SJSA1 (cell line): Measurements from ENCODE around the gene AKAP12. TPM values are rescaled to one million over a fixed set of nuclear protein-coding genes. Genes with fewer than 3 reads are reported as not detected.

Experiments used
- DNase-seq, 2 experiments: peaks; one replicate each; pipeline ENCODE4 v3.0.0-alpha.2; 2015 to 2020; ENCODE audit warnings: low spot score in 2 of 2, low read depth in 1 of 2
- H3K27ac ChIP-seq: fragments of 250-450 bp; sonication (Bioruptor Pico); 2 replicates; pipeline ENCODE4 v1.5.1; 2020; ENCODE audit warnings: mild to moderate bottlenecking, moderate library complexity
- H3K27me3 ChIP-seq: fragments of 250-450 bp; sonication (Bioruptor Pico); replicated peaks from 2 replicates; pipeline ENCODE4 v1.5.1; 2020; ENCODE audit warnings: mild to moderate bottlenecking, moderate library complexity
- H3K36me3 ChIP-seq: fragments of 250-450 bp; sonication (Bioruptor Pico); 2 replicates; pipeline ENCODE4 v1.5.1; 2020; ENCODE audit warnings: mild to moderate bottlenecking
- H3K4me1 ChIP-seq: fragments of 250-450 bp; sonication (Bioruptor Pico); replicated peaks from 2 replicates; pipeline ENCODE4 v1.6.1; 2021; ENCODE audit warnings: mild to moderate bottlenecking
- H3K4me3 ChIP-seq: fragments of 250-450 bp; sonication (Bioruptor Pico); 2 replicates; pipeline ENCODE4 v1.5.1; 2020; ENCODE audit warnings: mild to moderate bottlenecking
- H3K9me3 ChIP-seq: fragments of 250-450 bp; sonication (Bioruptor Pico); replicated peaks from 2 replicates; pipeline ENCODE4 v1.5.1; 2020; ENCODE audit warnings: mild to moderate bottlenecking
- total RNA-seq: library from RNA; depleted of rRNA; stranded (reverse); fragments of >200 nt; shearing (Covaris generic); gene quantifications from 2 replicates; pipeline ENCODE4 v1.2.3, GENCODE V29; 2014

Gene AKAP12
- total RNA-seq, 1 experiment from 2014 or later, result 5.9 TPM

DNA sequence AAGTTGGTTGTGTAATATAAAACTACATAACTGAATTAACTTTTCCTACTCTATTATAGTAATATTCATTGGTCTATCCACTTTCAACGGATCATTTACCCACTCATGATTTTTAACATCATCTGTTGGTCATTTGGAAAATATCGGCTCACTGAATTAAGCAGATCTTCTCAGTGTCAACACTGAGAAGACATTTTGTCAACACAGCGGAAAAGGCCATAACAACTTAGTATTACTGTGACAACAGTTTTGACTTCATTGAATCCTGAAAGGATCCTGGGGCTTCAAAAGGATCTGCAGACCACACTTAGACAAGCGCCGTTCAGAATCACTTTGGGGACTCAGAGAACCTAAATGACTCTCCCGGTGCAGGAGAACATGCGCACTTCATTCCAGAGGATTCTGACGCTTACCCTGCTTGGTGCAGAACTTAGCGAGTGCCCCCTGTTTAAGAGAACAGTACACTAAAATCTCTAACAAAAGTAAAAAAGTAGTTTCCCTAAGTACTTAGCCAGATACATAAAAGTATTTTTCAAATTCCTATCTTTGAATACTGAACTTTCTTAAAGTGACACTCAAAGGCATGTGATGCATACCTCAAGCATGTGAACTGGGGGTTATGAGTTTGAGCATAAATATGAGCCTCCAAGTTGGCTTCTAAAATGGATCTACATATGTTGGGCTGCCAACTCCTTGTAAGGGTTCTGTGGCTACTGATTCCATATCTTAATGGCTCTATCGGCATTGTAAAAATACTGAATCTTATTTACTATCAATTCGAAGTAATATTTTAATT, 147.6 kb downstream of the AKAP12 start:
- no peak for DNase-seq
- Histone ChIP-seq H3K9me3 (peaks cover 4% of the 10 kb centered on the region; the same call in 1 of the 2 replicates), H3K4me3 (no peak overlapping the region), H3K27me3 (no peaks in the 10 kb centered on the region), H3K36me3 (peaks cover 22% of the 10 kb centered on the region), H3K4me1 (peaks cover 24% of the 10 kb centered on the region), H3K27ac (no peak overlapping the region)

DNA sequence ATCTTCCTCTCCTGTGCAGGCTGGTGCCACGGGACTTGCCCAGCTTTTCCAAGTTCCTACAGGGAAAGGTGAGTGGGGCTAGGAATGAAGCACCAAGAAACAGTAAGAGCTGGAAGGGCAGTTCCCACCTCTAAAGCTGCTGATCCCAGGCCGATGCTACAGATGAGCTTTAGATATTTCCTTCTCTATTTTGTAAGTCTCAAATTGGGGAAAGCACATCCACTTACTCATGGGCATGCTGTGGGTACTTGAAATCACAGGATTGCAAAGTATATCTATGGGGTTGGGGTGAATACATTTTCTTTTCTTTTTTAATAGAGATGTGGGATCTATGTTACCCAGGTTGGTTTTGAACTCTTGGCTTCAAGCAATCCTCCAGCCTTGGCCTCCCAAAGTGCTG, 148.5 kb downstream of the AKAP12 start:
- no peak for DNase-seq
- Histone ChIP-seq H3K4me1 (peaks cover 31% of the 10 kb centered on the region), H3K9me3 (peaks cover 4% of the 10 kb centered on the region; the same call in 1 of the 2 replicates), H3K4me3 (no peak overlapping the region), H3K27me3 (no peaks in the 10 kb centered on the region), H3K27ac (no peak overlapping the region), H3K36me3 (peaks cover 30% of the 10 kb centered on the region)

DNA sequence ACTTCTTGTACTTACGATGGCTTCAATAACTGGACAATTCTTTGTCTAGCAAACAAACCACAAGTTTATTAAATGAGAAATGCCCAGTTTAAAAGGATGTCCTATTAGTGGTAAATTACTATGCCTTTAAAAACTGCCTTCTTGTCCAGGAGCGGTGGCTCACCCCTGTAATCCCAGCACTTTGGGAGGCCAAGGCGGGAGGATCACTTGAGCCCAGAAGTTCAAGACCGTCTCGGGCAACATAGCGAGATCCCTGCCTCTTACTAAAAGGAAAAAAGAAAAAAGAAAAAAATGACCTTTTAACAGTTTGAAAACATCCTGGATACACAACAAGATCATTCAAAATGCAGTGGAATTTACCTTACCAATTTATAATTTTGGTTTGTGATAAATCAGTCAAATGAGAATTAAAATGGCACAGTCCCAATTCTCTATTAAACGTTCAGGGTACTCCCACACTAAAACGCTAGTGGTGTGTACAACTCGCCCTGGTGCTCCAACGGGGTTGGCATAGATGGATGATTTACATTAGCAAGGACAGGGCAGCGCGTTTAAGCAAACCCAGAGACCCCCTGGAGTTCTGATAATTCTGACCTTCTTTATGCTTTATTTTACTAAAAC, 149.3 kb downstream of the AKAP12 start:
- H3K4me1 ChIP-seq, result peaks cover 31% of the 10 kb centered on the region
- DNase-seq, result no peak
- H3K9me3 ChIP-seq, result peaks cover 4% of the 10 kb centered on the region; the same call in 1 of the 2 replicates
- peak overlapping the region; percentile 93 for H3K27ac ChIP-seq
- peak overlapping the region; percentile 98 for H3K4me3 ChIP-seq
- H3K36me3 ChIP-seq, result peaks cover 32% of the 10 kb centered on the region
- H3K27me3 ChIP-seq, result no peaks in the 10 kb centered on the region

DNA sequence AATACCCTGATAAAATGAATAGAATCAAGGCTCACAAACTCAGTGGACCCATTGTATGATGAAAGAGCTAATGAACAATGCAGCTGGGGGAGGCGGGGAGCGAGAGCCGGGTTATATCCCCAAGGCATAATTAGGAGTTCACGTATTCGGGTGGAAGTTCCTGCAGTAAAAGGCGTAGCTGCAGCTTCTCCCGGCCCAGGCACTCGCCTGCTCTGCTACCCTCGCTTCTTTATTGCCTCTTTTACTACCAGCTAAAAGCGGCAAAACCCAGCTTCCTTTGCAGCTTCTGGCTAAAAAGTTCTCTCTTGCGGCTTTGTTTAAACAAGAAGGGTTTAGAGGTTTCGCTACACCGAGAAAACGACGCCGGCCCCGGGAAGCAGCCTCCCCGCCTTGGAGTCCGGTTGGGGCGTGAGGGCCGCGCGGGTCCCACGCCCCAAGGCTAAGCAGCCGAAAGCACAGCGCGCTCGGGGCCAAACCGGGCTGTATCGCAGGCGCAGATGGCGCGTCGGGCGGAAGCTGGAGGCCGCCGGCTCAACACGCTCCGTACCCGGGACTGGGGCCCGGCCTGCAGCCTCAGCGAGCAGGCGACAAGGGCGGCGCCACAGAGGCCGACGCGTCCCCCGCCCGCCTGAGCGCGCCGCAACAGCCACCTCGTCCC, 150.0 kb downstream of the AKAP12 start:
- Histone ChIP-seq H3K4me3 (peak overlapping the region; percentile 98), H3K36me3 (peaks cover 25% of the 10 kb centered on the region), H3K9me3 (peaks cover 4% of the 10 kb centered on the region; the same call in 1 of the 2 replicates), H3K27ac (peak overlapping the region; percentile 93), H3K4me1 (peaks cover 31% of the 10 kb centered on the region), H3K27me3 (no peaks in the 10 kb centered on the region)
- peak; percentile 62 to 83 for DNase-seq

DNA sequence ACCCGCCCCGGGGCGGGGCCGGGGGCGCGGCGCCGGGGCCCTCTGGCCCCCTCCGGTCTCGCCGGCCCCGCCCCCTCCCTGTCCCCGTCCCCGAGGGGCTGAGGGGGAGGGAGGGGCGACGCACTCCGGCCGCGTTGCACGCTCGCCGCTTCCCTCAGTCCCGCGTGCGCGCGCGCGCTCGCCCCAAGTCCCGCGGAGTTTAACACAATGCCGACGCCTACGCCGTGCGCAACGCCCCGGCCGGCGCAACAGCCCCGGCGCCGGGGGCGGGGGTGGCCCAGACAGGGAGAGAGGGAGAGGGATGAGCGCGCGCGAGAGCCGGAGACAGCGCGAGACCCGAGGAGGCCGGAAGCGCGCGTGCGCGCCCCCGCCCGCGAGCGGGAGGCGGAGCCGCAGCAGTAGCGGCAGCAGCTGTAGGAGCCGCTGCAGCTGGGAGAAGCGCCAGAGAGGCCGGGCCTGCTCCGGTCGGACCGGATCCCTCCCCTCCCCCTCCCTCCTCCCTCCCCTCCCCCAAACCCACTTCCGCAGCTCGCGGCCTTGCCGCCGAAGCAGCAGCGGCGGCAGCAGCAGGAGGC, 150.6 kb downstream of the AKAP12 start:
- Histone ChIP-seq H3K4me1 (peaks cover 31% of the 10 kb centered on the region), H3K36me3 (peaks cover 31% of the 10 kb centered on the region), H3K4me3 (peak overlapping the region; percentile 98), H3K27ac (peak overlapping the region; percentile 94), H3K9me3 (peaks cover 4% of the 10 kb centered on the region; the same call in 1 of the 2 replicates), H3K27me3 (no peaks in the 10 kb centered on the region)
- peak; percentile 98 to 100 for DNase-seq

DNA sequence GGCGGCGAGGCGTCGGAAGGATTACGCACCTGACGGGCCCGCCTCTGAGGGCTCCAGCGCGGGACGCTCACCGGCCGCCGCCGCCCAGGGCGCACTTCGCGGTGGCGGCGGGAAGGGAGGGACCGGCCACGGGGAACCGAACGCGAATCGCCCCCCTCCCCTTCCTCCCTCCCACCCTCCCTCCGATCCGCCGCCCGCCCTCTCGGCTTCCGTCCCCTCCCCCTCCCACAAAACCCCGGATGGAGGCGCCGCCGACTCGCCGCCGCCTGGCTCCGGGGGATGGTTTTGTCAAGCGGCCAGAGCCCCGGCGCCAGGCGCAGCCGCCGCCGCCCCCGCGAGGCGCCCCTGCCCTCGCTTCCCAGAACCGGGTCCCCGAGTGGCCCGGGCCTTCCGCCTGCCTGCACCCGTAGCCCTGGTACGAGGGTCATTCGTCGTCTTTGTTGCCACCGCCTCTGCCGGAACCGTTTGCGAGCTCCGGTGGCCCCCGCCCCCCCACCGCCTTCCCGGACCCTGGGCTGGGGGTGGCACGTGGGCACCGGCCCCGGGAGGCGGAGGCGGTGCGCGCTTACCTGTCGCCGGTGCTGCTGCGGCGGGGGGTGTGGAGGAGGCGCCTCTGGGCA, 151.2 kb downstream of the AKAP12 start:
- peak; percentile 76 to 84 for DNase-seq
- Histone ChIP-seq H3K9me3 (peaks cover 4% of the 10 kb centered on the region; the same call in 1 of the 2 replicates), H3K27ac (peak overlapping the region; percentile 94), H3K36me3 (peaks cover 33% of the 10 kb centered on the region), H3K27me3 (no peaks in the 10 kb centered on the region), H3K4me1 (peaks cover 31% of the 10 kb centered on the region), H3K4me3 (peak overlapping the region; percentile 98)

DNA sequence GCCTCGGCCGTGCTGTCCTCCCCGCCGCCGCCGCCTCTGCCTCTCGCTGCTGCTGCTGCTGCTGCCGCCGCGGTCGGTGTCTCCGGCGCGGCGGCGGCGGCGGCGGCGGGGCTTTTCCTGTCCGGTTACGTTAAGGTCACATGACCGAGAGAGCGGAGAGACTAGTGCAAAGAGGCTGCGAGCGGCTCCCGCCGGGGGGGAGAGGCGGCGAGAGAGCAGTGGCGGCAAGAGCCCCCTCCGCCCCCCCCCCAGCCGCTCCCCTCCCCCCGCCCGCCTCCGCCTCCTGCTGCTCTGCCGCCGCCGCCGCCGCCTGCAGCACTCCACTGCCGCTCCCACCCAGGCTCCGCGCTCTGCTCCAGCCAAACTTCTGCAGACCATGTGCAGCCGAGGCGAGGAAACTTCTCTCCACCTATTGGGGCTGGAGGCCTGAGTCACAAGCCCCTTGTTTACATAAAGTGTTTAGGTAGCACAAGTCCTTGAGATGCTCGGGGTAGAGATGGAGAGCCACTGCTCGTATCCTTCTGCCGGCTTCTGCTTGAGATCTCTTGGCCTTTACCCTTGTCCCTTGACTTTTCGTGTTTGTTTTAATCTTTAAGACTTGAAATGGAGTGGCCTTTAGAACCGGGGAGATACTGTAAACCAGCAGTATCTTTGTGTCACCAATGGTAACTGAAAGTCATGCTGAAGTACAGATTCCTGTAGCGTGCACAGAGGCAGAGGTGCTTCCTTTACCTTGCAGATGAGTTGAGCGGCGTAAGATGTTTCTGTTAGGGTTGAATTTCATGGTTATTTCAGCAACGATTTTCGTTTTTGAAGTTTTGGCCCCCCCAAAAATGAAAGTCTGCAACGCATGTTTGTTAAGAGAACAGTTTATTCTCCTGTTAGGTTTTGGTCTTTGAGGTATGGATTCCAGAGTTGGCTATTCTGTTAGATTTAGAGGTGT, 152.0 kb downstream of the AKAP12 start, which contains the start of gene ZBTB2:
ZBTB2 (minus strand) TSS at position 89 of the 943 bp plus-strand sequence. CDS start 17,922 bp downstream, outside the sequence.
- Histone ChIP-seq H3K36me3 (peaks cover 36% of the 10 kb centered on the region), H3K27ac (peak within 1 kb of the TSS; percentile 94), H3K4me3 (peak within 1 kb of the TSS; percentile 98), H3K27me3 (no peaks in the 10 kb centered on the region), H3K9me3 (peaks cover 4% of the 10 kb centered on the region; the same call in 1 of the 2 replicates), H3K4me1 (peaks cover 31% of the 10 kb centered on the region)
- peak; percentile 69 to 87 for DNase-seq

DNA sequence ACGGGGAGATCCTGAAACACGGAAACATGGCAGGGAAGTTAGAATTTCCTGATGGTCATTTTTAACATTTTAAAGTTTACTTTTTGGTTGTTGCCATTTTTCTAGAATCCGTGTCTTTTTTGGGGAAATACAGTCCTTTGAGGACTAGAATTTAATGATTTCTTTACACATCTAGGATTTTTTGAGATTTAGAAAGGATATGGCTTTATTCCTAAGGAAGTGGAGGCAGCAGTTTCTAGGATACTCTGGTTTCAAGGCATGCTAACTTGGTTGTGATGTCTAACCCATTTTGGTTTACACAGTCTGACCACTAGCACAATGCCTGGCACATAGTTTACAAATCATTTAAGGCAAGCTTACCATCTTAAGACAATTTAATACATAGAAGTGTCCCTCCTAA, 152.7 kb downstream of the AKAP12 start:
- Histone ChIP-seq H3K4me3 (peak overlapping the region; percentile 98), H3K27ac (0 out of 2 replicates have a peak overlapping the region, but pooled peaks have one; percentile 1), H3K36me3 (peaks cover 39% of the 10 kb centered on the region), H3K9me3 (peaks cover 4% of the 10 kb centered on the region; the same call in 1 of the 2 replicates), H3K4me1 (peaks cover 30% of the 10 kb centered on the region), H3K27me3 (no peaks in the 10 kb centered on the region)
- no peak for DNase-seq

DNA sequence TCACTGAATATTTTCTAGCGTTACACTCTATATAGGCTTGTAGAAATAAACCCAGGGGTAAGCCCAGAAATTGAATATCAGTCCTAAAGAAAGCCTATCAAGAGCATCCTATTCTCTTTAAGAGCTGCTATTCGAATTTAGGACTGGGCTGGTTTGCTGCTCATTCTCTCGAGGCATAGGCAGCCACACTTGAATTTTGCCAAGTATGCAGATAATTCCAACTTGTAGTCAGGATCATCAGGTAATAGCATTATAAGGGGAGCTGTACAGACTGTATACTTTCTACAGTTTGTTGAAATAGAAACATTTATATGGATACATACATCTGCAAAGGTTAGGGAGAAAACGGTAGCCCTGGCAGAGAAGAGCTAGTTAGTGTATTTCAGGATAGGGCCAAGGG, 153.6 kb downstream of the AKAP12 start:
- H3K36me3 ChIP-seq, result peaks cover 42% of the 10 kb centered on the region
- H3K27ac ChIP-seq, result no peak overlapping the region
- H3K27me3 ChIP-seq, result no peaks in the 10 kb centered on the region
- peaks cover 23% of the 10 kb centered on the region for H3K4me1 ChIP-seq
- DNase-seq, result no peak
- no peak overlapping the region for H3K4me3 ChIP-seq
- H3K9me3 ChIP-seq, result peaks cover 4% of the 10 kb centered on the region; the same call in 1 of the 2 replicates

DNA sequence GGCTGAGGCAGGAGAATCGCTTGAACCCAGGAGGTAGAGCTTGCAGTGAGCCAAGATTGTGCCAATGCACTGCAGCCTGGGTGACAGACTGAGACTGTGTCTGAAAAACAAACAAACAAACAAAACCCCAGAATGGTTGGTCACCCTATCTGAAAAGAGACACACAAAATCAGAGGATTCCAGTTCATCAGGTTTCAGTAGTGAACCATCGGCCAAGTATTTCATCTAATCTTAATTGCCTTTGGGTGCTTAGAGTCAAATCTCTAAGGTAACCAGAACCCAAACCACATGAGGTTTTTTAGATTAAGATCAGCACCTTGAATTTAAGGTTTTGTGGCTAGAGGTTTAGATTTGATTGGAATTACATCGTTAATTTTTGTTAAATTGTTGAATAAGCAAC, 159.9 kb downstream of the AKAP12 start:
- H3K27ac ChIP-seq, result no peak overlapping the region
- no peaks in the 10 kb centered on the region for H3K27me3 ChIP-seq

DNA sequence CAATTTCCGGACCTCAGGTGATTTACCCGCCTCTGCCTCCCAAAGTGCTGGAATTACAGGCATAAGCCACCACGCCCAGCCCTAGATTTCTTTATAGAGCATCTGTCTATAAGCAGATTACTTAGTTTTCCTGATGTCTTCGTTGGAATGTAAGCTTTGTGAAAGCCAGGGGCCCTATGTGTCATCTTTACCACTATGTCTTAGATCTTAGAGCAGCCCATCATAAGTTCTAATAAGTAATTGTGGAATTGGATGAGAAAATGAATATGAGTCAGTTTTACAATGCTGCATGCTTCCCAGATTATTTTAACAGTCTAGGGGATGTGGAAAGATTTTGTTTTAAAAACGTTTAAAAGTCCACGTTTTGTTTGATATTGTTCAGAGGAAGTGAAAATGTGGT, 160.7 kb downstream of the AKAP12 start:
- H3K9me3 ChIP-seq, result no peaks in the 10 kb centered on the region
- no peak overlapping the region for H3K4me3 ChIP-seq
- no peaks in the 10 kb centered on the region for H3K27me3 ChIP-seq
- H3K27ac ChIP-seq, result no peak overlapping the region; the same call in 1 of the 2 replicates
- peaks cover 48% of the 10 kb centered on the region for H3K36me3 ChIP-seq
- peaks cover 8% of the 10 kb centered on the region for H3K4me1 ChIP-seq
- no peak for DNase-seq

More for the DNA sequence above, 159.9 kb downstream of the AKAP12 start:
- H3K4me3 ChIP-seq, result no peak overlapping the region
- H3K9me3 ChIP-seq, result no peaks in the 10 kb centered on the region
- H3K4me1 ChIP-seq, result peaks cover 8% of the 10 kb centered on the region
- no peak for DNase-seq
- peaks cover 47% of the 10 kb centered on the region for H3K36me3 ChIP-seq

DNA sequence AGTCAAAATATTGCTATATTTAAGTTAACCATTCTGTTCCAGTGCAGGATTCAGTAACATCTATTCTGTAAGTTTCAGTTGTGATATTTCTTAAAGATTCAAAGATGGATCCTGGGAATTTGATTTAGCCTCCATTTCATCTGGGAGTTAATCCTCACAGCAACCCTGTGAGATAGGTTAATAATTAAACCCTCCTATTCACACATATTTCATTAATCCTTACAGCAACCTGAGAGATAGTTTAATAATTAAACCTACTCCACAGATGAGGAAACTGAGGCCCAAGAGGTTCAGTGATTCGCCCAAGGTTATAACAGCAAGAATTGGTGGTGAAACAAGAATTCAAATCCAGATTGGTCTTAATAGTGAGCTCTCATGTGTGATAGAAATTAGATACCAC, 162.5 kb downstream of the AKAP12 start:
- Histone ChIP-seq H3K9me3 (no peaks in the 10 kb centered on the region), H3K27me3 (no peaks in the 10 kb centered on the region), H3K36me3 (peaks cover 57% of the 10 kb centered on the region), H3K27ac (no peak overlapping the region), H3K4me1 (peaks cover 8% of the 10 kb centered on the region), H3K4me3 (no peak overlapping the region)
- no peak for DNase-seq
